HG03575 (cell line): Measurements from ENCODE around the gene FKBP1A.

Source experiments
- ATAC-seq: cut with Tn5 transposase; IDR thresholded peaks from one replicate; pipeline ENCODE4 v1.9.1; 2021; ENCODE audit not compliant: unreplicated experiment, insufficient number of reproducible peaks, low FRiP score; ENCODE audit errors: extremely low read depth

Gene FKBP1A

DNA sequence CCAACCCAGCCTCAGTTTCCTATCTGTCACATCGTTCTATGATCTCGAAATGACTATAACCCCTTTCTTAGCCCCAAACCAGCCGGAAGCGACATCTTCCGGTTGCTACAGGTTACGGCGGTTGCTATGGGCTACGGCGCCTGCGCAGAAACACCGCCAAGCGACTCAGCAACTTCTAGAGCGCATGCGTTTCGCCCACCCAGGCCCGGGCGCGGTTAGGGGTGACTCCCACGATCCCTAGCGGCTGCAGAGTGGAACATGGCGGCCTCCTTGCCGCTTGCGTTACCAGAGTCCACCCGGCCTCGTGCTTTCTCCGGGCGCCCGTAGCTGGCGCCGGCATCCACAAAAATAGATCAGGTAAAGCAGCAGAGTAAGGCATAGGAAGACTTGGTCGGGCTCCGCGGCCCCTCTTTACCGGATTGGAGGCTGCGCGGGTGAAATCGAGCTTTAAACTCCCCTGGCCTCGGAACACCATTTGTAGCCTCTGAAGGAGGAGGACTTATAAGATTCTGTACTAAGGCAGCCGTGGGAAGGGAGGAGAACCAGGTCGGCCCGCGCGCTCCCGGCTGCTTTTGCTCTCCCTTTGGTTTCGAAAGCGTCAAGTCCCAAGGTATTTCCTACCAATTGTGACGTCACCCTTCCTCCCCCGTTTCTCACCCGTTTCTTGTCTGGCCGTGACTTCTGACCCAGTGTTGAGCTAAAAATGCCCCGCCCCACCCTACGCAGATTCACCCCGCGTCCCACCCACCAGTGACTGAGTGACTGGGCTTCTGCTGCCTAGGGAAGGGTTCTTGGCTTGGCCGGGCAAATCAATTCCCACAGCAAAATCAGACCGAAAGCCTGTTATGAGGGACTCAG, 67.5 kb downstream of the FKBP1A start:
- ATAC-seq: peak; percentile 49

DNA sequence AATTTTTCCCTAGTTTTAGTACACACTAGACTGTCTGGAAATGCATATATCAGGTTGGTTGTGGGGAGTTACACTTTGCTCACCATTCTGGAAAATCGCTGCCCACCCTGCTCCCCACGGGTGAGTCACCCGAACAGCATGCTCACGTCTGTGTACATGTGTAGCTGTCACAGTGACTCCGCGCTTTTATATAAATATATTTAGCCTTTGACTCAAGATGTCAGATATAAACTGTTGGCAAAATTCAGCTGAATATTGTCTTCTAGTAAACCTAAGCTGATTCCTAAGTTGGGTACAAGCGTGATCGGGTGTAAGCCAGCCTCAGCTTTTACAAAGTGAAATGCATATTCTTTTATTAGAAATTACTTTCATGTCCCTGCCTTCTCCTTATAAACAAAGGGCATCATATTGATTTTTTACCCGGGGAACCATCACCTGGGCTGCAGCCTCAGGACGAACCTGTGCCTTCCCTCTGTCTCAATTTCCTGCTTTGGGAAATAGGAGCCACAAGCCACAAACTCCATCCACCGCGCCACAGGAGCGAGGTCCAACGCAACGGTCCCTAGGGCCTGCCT, 68.2 kb downstream of the FKBP1A start:
- ATAC-seq: no peak

DNA sequence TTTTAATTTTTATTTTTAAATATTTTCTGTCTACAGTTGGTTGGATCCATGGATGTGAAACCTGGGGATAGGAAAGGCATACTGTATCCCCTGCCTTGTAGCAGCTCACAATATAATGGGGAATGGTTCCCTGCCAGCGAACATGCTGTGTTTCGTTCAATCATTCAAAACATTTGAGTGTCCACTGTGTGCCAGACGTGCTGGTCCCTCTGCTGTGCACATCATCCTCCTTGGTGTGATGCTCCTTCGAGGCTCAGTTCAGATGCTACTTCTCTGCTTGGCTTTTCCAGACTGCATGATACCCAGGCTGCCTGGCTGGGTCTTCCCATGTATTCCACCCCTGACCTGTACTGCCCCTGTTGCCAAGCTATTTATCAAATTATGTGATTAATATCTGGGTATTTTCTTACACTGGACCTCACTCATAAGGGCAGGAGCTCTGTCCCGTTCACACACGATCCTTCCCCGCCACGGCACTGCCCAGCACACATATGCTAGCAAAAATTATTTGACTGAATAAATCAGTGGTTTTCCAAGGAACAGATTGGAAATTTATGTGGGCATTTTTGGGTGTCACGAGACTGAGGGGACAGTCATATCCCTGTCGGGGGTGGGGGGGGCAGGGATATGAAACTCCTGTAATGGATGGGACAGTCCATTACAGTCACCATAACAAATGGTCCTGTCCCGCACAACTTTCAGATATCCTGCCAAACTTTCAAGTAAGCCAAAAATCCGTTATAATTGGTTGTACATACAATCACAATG, 68.8 kb downstream of the FKBP1A start:
- ATAC-seq: no peak

DNA sequence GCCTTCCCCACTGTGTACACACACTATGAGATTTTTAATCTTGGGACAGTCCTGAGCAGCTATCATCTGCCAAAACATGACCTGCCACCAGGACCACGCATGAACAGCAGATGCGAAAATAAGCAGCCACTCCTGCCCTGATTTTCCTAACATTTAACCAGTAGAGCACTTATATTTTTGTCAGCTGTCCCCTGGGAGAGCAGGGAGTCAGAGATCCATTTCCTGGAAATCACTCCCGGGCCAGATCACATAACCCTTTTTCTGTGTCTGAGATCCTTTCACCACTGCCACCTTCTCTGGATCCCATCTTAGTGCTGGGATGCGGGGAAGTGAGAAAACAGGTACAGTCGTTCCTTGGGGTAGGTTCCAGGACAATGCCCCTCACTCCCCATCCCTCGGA, 69.6 kb downstream of the FKBP1A start:
- no peak for ATAC-seq

DNA sequence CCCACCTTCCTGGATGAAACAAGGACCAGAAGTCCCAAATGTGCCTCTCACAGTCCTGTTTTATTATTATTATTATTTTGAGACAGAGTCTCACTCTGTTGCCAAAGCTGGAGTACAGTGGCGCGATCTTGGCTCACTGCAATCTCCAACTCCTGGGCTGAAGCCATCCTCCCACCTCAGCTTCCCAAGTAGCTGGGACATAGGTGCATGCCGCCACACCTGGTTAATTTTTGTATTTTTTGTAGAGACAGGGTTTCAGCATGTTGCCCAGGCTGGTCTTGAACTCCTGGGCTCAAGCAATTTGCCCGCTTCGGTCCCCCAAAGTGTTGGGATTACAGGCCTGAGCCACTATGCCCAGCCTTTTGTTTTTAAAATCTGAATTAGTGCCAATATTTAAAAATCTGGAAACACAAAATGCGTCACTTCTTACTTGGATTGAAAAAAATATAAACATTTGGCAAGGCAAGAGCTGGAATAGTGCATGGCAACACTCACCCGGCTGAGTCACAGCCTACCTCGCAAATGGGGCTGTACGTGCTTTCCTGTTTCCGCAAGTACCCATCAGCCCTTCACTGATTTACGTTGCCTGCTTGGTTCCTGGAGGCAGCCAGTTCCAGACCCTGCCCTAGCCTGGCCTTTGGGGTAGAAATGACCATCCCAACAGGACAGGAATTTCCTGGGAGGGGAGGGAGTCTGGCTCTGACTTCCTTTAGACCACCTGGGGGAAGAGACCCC, 70.2 kb downstream of the FKBP1A start:
- ATAC-seq: no peak

DNA sequence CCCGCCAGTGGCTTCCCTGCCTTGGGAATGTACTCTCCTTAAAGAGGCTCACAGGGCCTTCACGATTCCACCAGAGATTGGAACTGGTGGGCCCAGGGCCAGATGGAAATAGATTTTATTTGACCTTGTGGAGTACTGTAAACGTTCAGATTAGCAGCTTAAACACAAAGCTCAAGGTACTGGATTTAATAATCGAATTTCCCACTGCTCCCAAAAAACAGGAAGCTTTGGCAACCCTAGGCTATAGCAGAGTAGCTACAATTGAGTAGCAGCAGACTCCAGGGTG, 71.3 kb downstream of the FKBP1A start:
- ATAC-seq: no peak

DNA sequence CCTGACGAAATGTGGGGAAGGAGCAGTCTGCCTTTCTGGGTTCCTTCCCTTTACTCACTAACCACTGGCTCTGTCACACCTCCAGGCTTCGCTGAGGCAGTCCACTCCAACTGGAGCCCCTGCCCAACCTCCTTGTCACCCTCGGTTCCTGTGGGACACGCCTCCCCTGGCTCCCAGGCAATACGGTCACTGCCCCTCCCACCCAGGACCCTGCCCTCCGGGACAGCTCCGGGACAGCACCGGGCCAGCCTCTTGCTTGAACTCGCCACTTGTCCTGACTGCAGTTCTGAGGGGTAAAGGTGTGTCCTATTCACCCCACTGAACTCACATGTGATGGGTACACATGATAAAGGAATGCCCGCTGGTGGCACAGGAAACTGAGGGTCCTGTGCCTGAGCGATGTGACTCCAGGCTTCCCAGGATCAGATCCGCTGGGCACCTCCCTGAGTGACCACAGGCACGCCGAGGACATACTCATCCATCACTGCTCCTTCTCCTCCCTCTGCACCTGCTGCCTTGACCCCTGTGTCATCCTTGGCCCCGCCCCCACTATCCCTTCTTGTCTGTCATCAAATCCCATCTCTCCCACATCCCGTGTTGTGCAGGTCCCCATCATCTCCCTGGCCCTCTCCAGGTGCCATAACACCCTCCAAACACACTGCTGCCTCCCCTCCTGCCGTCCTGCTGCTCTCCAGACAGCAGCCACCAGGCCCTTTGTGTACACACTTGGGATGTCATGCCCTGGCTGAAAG, 71.8 kb downstream of the FKBP1A start:
- no peak for ATAC-seq

DNA sequence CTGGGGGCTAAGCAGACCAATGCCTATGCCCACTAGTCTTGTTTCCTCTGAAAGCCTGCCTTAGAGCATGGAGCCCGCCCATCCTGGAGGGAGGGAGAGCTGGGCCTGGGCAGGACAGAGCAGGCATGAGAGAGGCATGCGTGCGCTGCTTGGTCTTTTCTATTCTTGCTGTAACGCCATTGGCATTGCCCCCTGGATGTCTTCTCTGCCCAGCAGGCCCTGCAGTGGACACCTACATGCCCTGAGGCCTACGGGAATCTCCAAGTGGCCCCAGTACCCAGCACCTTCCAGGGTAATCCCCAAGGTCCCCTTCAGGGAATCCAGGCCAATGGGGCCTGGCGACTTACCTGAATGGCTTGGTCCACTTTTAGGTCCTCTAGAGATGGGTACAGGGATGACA, 72.8 kb downstream of the FKBP1A start:
- ATAC-seq: no peak

DNA sequence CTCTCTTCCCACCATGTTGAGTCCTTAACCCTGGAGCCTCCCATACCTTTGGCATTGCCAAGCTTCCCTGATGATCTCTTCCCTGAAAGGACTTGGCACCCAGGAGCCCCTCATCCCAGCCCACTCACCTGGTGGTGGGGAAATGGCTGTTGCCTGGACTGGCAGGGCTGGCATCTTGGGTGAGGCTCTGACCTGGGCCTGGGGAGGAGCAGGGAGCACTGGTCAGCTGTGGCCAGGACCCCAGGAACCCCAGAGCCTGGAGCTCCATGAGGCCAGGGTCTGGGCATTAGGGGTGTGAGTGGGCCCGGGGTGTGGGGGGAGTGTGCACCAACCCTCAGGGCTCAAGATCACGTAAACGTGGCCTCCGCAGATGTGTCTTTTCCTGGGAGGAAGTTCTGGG, 73.4 kb downstream of the FKBP1A start:
- no peak for ATAC-seq

DNA sequence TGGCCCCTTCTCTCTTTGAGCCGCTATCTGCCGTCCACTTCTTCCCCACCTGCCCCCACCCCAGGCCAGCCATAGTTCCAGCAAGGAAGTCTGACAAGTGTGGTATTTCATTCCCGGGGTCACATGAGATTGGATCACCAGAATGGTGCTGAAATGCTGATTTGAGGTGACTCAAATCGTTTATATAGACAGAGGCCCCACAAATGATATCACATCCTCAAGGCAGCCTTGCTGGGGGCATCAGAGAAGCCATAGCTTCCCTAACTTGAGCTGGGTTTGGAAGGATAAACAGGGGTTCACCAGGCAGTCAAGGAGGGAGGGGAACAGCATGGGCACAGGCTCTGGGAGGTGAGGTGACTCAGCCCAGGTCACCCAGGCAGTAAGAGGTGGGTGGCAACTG, 73.8 kb downstream of the FKBP1A start:
- no peak for ATAC-seq
